Midbrain (tissue), 1 donor: ENCODE data around the gene LYSMD2.

ENCODE experiments used
- DNase-seq: peaks from one replicate; lab custom pipeline; 2025; lab: John Stamatoyannopoulos, UW

The LYSMD2 gene

DNA sequence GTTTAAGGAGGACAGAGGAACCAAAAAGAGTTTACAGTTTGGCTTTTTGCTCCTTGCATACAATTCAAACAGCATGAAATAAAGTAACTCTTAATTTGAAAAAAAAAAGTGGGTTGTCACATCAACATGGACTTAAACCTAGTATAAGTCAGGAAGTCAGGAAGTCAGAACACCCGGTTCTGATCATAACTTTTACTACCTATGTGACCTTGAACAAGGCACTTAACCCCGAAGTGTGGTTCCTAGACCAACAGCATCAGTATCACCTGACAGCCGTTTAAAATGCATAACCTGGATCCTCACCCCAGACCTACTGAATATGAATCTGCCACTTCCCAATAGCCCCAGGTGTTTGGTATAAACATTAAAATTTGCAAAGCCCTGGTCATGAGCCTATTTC lies 18.7 kb downstream of the LYSMD2 start:
- no peak for DNase-seq

GRCh38 chr15:51718219-51718618 lies 19.2 kb downstream of the LYSMD2 start:
- no peak for DNase-seq

GRCh38 chr15:51714911-51715310 lies 22.5 kb downstream of the LYSMD2 start:
- no peak for DNase-seq

- no peak for DNase-seq
These were observed 23.3 kb downstream of the LYSMD2 start for GRCh38 chr15:51714162-51714561.

DNA sequence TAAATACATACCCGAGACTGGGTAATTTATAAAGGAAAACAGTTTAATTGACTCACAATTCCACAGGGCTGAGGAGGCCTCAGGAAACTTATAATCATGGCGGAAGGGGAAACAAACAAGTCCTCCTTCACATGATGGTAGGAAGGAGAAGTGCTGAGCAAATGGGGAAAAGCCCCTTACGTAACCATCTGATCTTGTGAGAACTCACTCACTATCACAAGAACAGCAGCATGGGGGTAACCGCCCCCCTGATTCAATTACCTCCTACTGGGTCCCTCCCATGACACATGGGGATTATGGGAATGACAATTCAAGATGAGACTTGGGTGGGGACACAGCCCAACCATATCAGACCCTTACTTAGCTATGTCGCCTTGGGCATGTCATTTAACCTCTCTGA lies 28.4 kb downstream of the LYSMD2 start:
- no peak for DNase-seq

- DNase-seq, result no peak
These were observed 29.4 kb downstream of the LYSMD2 start for GRCh38 chr15:51708013-51708412.

- no peak for DNase-seq
These were observed 30.4 kb downstream of the LYSMD2 start for GRCh38 chr15:51706926-51707608.

GRCh38 chr15:51706291-51706690 lies 31.2 kb downstream of the LYSMD2 start:
- no peak for DNase-seq

DNA sequence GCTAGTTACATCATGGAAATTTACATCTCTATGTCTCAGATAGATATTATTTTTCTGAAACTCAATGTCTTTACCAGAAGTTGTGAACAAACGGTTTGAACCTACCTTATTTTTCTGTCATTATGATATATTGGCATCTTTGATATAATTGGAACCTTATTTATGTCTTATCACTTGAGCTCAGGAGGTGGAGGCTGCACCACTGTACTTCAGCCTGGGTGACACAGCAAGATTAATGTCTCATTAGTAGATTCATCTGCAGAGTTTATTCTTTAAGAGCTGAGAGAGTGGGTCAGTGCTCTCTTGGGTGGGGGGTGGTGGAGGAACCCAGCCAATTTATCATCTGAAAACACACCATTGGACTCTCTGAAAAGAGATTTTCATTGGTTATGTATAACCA lies 34.7 kb downstream of the LYSMD2 start:
- DNase-seq, result no peak

GRCh38 chr15:51699373-51699772 lies 38.1 kb downstream of the LYSMD2 start:
- DNase-seq, result no peak

DNA sequence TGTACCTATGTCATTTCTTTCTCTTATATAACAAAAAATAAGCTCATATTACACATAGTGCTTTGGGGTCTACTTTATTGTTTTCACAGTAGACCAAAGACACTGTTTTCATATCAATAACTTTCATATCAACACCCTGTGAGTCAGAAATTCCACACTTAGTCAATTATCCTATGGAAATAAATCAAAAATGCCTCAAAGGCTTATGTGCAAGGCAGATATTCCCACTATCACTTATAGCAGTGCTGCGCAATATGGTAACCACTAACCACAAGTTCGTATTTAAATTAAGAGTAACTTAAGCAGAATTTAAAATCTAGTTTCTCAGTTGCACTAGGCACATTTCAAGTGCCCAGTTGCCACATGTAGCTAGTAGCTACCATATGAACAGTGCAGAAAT lies 40.3 kb downstream of the LYSMD2 start:
- no peak for DNase-seq

DNA sequence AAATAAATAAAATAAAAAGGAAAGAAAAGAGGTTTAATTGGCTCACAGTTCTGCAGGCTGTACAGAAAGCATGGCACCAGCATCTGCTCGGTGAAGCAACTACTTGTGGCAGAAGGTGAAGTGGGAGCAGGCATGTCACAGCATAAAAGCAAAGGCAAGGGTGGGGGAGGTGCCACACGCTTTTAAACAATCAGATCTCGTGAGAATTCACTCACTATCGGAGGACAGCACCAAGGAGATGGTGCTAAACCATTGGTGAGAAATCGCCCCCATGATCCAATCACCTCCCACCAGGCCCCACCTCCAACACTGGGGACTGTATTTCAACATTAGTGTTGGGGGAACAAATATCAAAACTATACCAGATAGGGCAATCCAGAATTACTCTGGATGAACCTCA lies 40.9 kb downstream of the LYSMD2 start:
- DNase-seq, result no peak

DNA sequence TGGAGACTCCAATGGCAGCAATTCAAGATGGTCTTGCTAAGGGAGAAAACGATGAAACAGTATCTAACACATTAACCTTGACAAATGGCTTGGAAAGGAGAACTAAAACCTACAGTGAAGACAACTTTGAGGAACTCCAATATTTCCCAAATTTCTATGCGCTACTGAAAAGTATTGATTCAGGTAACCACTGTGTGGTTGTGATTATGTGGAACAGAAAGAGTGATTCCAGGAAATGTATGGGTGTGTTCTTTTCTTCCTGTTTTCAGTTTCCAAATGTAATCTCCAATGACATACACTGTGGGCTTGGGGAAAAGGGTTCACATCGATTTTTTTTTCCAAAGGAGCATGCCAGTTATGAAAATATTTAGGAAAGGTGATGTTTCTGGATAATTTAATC lies 45.3 kb downstream of the LYSMD2 start:
- DNase-seq, result no peak

DNA sequence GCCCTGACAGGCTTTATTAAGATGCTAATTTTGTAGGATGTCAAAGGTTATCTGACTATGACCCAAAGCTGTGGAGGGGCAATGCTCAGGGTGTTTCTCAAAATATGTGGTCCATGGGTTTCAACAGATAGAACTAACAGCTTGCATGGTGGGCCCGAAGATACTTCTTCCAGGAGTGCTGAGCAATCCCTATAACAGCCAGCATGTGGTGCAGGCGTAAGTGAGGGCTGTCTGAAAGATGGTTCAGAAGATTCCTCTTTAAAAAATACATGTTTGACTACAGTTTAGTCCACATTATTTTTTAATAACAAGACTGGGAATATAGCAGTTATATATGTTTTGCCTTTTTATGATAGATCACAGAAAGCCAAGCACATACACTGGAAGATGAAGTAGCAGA lies 48.6 kb downstream of the LYSMD2 start:
- DNase-seq, result no peak

- no peak for DNase-seq
These were observed 49.9 kb downstream of the LYSMD2 start for GRCh38 chr15:51687565-51687964.

DNA sequence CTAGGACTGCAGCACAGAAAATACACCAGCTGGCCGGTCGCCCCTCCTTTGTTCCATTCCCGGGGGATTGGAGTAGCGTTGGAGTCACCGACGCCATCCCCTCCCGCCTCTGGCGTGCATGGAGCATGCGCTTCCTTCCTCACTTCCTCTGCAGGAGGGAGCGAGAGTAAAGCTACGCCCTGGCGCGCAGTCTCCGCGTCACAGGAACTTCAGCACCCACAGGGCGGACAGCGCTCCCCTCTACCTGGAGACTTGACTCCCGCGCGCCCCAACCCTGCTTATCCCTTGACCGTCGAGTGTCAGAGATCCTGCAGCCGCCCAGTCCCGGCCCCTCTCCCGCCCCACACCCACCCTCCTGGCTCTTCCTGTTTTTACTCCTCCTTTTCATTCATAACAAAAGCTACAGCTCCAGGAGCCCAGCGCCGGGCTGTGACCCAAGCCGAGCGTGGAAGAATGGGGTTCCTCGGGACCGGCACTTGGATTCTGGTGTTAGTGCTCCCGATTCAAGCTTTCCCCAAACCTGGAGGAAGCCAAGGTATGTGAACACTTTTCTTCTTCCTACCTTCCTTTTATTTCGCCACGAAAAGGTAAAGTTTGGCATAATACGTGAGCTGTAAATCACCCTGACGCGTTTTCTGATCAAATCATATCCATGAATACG lies 56.0 kb downstream of the LYSMD2 start, which contains the start of gene SCG3:
TSS of gene SCG3 (plus strand) at position 201 of the 661 bp plus-strand sequence. CDS start at position 454, 253 bp downstream.
- peak; percentile 86 for DNase-seq

GRCh38 chr15:51680321-51680720 lies 57.1 kb downstream of the LYSMD2 start:
- DNase-seq, result peak; percentile 41

DNA sequence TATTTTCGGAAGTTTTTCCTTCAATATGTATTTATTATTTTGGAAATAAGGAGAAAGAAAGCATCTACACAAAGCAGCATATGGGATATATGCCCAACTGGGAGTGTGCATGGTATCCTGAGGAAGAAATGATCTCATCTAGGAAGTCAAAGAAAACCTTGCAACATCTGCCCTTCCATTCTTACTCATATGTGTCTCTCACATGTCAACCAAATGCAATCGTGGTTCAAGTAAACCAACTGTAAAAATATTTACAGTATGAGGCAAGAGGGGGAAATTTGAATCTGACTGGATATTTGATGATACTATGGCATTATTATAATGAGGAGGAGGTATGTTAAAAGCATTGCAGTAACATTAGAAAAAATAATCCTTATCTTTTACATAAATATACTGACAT lies 59.4 kb downstream of the LYSMD2 start:
- no peak for DNase-seq

- no peak for DNase-seq
These were observed 60.0 kb downstream of the LYSMD2 start for GRCh38 chr15:51677452-51677851.

- no peak for DNase-seq
These were observed 60.4 kb downstream of the LYSMD2 start for GRCh38 chr15:51677021-51677420.

DNA sequence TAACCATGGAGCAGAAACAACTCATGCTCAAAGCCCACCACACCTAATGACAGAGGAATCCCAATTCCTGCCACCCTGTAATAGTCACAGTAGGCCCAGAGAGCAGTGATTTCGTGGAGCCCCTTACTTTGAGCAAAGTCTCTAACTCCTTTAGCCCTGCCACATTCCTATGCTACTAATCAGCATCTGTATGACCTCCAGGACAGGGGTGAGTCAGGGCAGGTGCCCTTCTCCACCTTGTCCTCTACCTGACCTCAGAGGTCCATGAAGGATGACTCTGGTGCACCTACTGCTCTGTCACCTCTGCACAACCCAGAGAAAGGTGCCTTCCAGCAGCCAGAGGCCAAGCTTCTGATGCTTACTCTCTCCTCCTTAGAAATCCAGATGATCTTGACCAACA lies 62.2 kb downstream of the LYSMD2 start:
- no peak for DNase-seq
